HepG2 (cell line): Measurements from ENCODE around the gene ANAPC1. TPM values are rescaled to one million over a fixed set of nuclear protein-coding genes. Genes with fewer than 3 reads are reported as not detected.

Experiments
- AKAP8 ChIP-seq: sonication (generic); formaldehyde crosslinking; IDR thresholded peaks from 2 replicates; pipeline ENCODE4 v1.5.1; 2020; ENCODE audit warnings: mild to moderate bottlenecking, missing genetic modification reagents
- ARID5B ChIP-seq: IDR thresholded peaks from 2 replicates; pipeline ENCODE4 v1.4.0; 2020; ENCODE audit warnings: mild to moderate bottlenecking, missing genetic modification reagents
- BCL6 ChIP-seq: IDR thresholded peaks from 2 replicates; pipeline ENCODE4 v1.6.1; 2016; ENCODE audit warnings: missing genetic modification reagents, missing compliant biosample characterization
- EED ChIP-seq: sonication (generic); formaldehyde crosslinking; IDR thresholded peaks from 2 replicates; pipeline ENCODE4 v1.5.0; 2020; ENCODE audit warnings: mild to moderate bottlenecking, missing genetic modification reagents
- ELF3 ChIP-seq: IDR thresholded peaks from 2 replicates; pipeline ENCODE4 v1.6.1; 2016; ENCODE audit warnings: missing genetic modification reagents, missing compliant biosample characterization
- EP300 ChIP-seq, 3 experiments: sonication (generic) in 1 of 3; formaldehyde crosslinking in 1 of 3; IDR thresholded peaks; 2 replicates each; pipeline versions ENCODE4 v1.5.1 to v1.6.1; 2011 to 2020; ENCODE audit warnings: low read depth in 2 of 3, low read length in 2 of 3, borderline replicate concordance in 1 of 3, improper control_type of control experiment in 1 of 3, mild to moderate bottlenecking in 1 of 3, missing genetic modification reagents in 1 of 3, moderate library complexity in 1 of 3
- FOXA1 ChIP-seq, 2 experiments: fragments of 450-650 bp in 1 of 2; sonication (generic) in 1 of 2; formaldehyde crosslinking in 1 of 2; IDR thresholded peaks; 2 replicates each; pipeline versions ENCODE4 v1.4.0 to v1.6.1; 2016 to 2020; ENCODE audit warnings: missing genetic modification reagents in 1 of 2
- GATAD2A ChIP-seq: IDR thresholded peaks from 2 replicates; pipeline ENCODE4 v1.6.1; 2016
- ISL2 ChIP-seq: sonication (generic); formaldehyde crosslinking; IDR thresholded peaks from 2 replicates; pipeline ENCODE4 v1.5.0; 2020; ENCODE audit warnings: missing genetic modification reagents
- MTA1 ChIP-seq: sonication (generic); formaldehyde crosslinking; IDR thresholded peaks from 2 replicates; pipeline ENCODE4 v1.4.0; 2020; ENCODE audit warnings: missing genetic modification reagents, mild to moderate bottlenecking, borderline replicate concordance
- PLSCR1 ChIP-seq: sonication (generic); formaldehyde crosslinking; IDR thresholded peaks from 2 replicates; pipeline ENCODE4 v1.5.0; 2020; ENCODE audit warnings: missing genetic modification reagents, mild to moderate bottlenecking, borderline replicate concordance
- SIN3A ChIP-seq: IDR thresholded peaks from 2 replicates; pipeline ENCODE4 v1.6.1; 2011; ENCODE audit warnings: low read depth, mild to moderate bottlenecking, control low read depth, low read length, borderline replicate concordance
- SIX4 ChIP-seq: sonication (generic); formaldehyde crosslinking; IDR thresholded peaks from 2 replicates; pipeline ENCODE4 v1.4.0; 2020; ENCODE audit warnings: missing genetic modification reagents
- WIZ ChIP-seq: sonication (generic); formaldehyde crosslinking; IDR thresholded peaks from 2 replicates; pipeline ENCODE4 v1.5.1; 2020; ENCODE audit warnings: mild to moderate bottlenecking, missing genetic modification reagents
- ZBTB20 ChIP-seq: sonication (generic); formaldehyde crosslinking; IDR thresholded peaks from 2 replicates; pipeline ENCODE4 v1.8.1; 2023; ENCODE audit warnings: missing genetic modification reagents, low read depth, mild to moderate bottlenecking, borderline replicate concordance
- ZFP36L1 ChIP-seq: sonication (generic); formaldehyde crosslinking; IDR thresholded peaks from 2 replicates; pipeline ENCODE4 v1.8.0; 2022; ENCODE audit warnings: mild to moderate bottlenecking, missing genetic modification reagents, moderate library complexity
- ZFP82 ChIP-seq: sonication (generic); formaldehyde crosslinking; IDR thresholded peaks from 2 replicates; pipeline ENCODE4 v1.5.1; 2020; ENCODE audit warnings: mild to moderate bottlenecking, missing genetic modification reagents, borderline replicate concordance
- ZNF207 ChIP-seq: fragments of 450-650 bp; IDR thresholded peaks from 2 replicates; pipeline ENCODE4 v1.6.1; 2016; ENCODE audit warnings: antibody characterized with exemption, borderline replicate concordance
- ZNF512 ChIP-seq: sonication (generic); formaldehyde crosslinking; IDR thresholded peaks from 2 replicates; pipeline ENCODE4 v1.4.0; 2020; ENCODE audit warnings: mild to moderate bottlenecking, missing genetic modification reagents
- ZNF644 ChIP-seq: IDR thresholded peaks from 2 replicates; pipeline ENCODE4 v1.6.1; 2016; ENCODE audit warnings: low read depth
- ZNF660 ChIP-seq: sonication (generic); formaldehyde crosslinking; IDR thresholded peaks from 2 replicates; pipeline ENCODE4 v1.5.1; 2020; ENCODE audit warnings: mild to moderate bottlenecking, low read depth, missing genetic modification reagents, borderline replicate concordance
- ZXDC ChIP-seq: sonication (generic); formaldehyde crosslinking; IDR thresholded peaks from 2 replicates; pipeline ENCODE4 v1.5.0; 2020; ENCODE audit warnings: mild to moderate bottlenecking, missing genetic modification reagents
- polyA plus RNA-seq, 8 experiments: library from polyadenylated mRNA; depleted of rRNA in 3 of 8; stranded (reverse) in 7 of 8; unstranded in 1 of 8; fragments of >200 nt; fragmentation: Illumina TruSeq in 4 of 8; extraction: Trizol in 4 of 8; gene quantifications; 2 replicates each; pipeline versions ENCODE4 v1.2.1 to v1.2.3, GENCODE V29; 2011 to 2016; ENCODE audit warnings: low read depth in 4 of 8, missing spikeins in 1 of 8, mixed read lengths in 1 of 8; ENCODE audit not compliant: insufficient read depth in 1 of 8
- total RNA-seq, 5 experiments: library from RNA; depleted of rRNA; stranded (reverse); fragments of >200 nt; fragmentation: Illumina TruSeq; extraction: Trizol; gene quantifications; 2 replicates each; pipeline ENCODE4 v1.2.3, GENCODE V29; 2016; ENCODE audit warnings: low read depth in 1 of 5

Gene ANAPC1
- total and polyA plus RNA-seq, 2 of the 13 experiments (the other 11 are each of a cell fraction or from before 2014, with no cell fraction given) = 50.0 to 89.7 TPM

- TF ChIP-seq ZXDC (CRISPR knock-in tag) (no peak), AKAP8 (CRISPR knock-in tag) (no peak), FOXA1 (IDR thresholded peaks at IDR 0.05) (no peak), FOXA1 (CRISPR knock-in tag; IDR thresholded peaks at IDR 0.05) (peak; percentile 70), ISL2 (CRISPR knock-in tag) (no peak), ZNF207 (no peak), EED (CRISPR knock-in tag) (no peak), MTA1 (CRISPR knock-in tag) (no peak), PLSCR1 (CRISPR knock-in tag) (no peak), EP300 (IDR thresholded peaks at IDR 0.05; ENCODE audit: low read depth in 2 of 2, low read length in 2 of 2) (peak in 1 of 2 experiments; percentile 30; a peak in 1 of 4 replicates), EP300 (CRISPR knock-in tag; IDR thresholded peaks at IDR 0.05; ENCODE audit: borderline replicate concordance) (no peak), SIX4 (CRISPR knock-in tag) (peak; percentile 56; the same call in 1 of the 2 replicates), ELF3 (no peak), SIN3A (0 out of 2 replicates have a peak, but pooled peaks have one; percentile 36), ZFP82 (CRISPR knock-in tag) (no peak), ZFP36L1 (no peak), ZNF512 (0 out of 2 replicates have a peak, but pooled peaks have one; percentile 28), ZNF660 (no peak), WIZ (CRISPR knock-in tag) (no peak), ZBTB20 (CRISPR knock-in tag) (0 out of 2 replicates have a peak, but pooled peaks have one; percentile 51), GATAD2A (CRISPR knock-in tag) (peak; percentile 75), ZNF644 (CRISPR knock-in tag) (0 out of 2 replicates have a peak, but pooled peaks have one; percentile 7), BCL6 (CRISPR knock-in tag) (peak; percentile 43; the same call in 1 of the 2 replicates), ARID5B (CRISPR knock-in tag) (peak; percentile 42; the same call in 1 of the 2 replicates)
Observed at GRCh38 chr2:111918383-111918806, 34.4 kb upstream of the ANAPC1 start (continued).
